ENCODE data around the gene CASS4.

The CASS4 gene

DNA sequence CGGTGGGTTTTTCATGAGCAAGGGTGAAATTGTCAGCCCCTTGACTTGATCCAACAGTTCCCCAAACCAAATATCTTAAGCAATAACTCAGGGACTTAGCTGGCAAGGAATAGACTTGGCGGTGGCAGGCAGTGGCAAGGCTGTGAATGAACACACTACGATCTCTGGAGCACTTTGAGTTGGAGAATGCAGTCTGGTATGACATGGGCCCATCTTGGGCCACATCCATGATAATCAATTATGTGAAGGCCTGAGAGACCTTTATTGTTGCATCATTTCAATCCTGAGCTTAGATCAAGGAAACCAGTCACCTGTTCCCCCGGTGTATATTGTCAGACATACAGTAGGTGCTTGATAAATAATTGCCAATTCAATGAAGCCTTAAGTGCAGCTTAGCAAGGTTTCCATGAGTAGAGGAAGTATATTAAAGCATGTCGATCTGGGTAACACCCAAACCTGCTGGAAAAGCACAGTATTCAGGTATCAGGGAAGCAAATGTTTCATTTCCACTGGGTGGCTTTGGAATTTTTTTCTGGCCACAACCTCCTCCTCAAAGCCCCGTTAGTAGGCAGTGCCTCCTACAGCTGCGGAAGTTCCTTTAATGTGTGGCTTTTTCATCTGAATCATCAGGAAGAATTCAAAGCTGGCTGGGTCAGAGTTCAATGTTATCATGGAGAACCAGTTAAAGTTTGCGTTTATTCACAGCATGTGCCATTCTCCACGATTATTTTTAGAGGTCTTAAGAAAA, 10.2 kb downstream of the CASS4 start:
- in situ Hi-C loops (cut with MboI; ENCODE audit: low sequenced_read_pairs) = no loop called here

DNA sequence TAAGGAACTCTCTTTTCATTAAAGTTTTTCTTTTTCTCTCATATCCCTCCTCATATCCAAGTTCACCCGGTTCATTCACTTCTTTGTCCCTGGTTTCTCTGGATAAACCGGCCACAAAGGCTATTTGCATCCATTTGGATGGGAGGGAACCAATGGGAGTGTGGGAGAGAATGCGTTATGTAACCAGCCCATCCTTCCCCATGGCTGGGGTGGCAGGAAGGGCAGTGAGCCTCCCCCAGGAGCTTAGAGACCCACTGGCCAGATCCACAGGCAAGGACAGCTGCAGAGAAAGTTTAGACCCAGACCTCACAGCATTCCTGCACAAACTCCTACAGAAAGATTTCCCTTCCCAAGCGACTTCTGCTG, 10.7 kb downstream of the CASS4 start:
- in situ Hi-C loops (cut with MboI; ENCODE audit: low sequenced_read_pairs) = no loop called here

DNA sequence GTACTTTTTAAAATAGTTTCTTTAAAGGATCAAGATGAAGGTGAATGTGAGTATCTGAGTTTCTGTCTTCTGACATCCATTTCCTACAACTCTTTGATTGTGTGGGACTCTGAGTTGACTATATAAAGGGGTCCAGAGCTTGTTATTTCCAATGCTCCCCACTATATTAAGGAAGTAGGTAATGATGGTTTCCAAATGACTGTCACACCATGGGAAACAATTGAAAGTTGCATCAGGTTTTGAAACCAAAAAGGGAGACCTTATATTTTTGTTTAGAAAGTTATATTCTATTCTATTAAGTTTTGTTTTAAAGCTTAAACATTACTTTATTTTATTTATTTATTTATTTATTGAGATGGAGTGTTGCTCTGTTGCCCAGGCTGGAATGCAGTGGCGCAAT, 11.2 kb downstream of the CASS4 start:
- in situ Hi-C loops (cut with MboI; ENCODE audit: low sequenced_read_pairs) = no loop called here

DNA sequence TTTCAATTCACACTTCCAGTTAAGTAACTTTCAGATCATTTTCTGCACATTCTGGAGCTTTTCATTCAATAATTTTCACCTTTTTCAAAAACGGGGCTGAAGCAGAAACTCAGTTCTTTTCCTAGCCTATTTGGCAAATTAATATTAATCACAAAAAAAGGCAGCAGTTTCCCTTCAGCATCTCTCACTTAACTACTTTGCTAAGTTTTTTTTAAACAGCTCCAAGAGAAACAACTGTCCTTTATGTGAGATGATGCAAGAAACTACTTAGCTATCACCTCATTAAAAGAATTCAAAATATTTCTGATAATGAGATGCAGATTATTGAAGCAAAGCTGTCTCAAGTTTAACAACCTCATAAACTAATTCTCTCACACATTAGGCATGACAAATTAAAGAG, 11.8 kb downstream of the CASS4 start:
- in situ Hi-C loops (cut with MboI; ENCODE audit: low sequenced_read_pairs) = no loop called here

DNA sequence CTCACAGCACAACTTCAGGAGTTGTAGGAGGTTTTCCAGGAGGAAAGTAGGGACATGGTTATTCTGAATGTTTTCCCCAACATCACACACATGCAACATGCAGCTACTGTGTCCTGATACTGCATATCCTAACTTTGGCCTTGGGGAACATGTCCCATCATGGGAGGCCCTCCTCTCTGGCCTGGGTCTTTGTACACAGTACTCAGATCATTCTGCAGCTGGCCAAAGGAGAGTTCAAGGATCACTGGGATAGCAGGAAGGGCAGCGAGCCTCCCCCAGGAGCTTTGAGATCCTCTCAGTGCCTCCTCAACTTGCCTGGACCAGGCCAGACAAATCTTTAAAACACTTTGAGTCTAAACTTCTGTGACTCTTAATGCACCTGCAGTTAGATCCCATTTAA, 12.9 kb downstream of the CASS4 start:
- in situ Hi-C loops (cut with MboI; ENCODE audit: low sequenced_read_pairs) = no loop called here

DNA sequence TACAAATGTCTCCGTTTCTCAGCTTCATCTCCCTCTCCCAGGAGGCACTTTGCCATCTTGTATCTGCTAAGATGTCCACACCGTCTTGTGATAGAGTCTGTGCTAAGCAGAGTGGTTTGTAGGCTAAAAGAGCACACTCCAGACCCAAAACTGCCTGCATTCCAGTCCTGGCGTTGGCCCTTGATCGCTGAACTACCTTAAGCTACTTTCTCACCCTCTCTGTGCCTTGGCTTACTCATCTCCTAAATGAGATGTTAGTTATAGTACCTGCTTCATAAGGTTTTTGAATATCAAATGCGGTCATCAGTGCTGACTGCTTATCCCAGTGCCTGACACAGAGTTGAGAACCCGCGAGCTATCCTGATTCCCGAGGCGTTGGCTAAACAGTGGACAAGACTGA, 14.0 kb downstream of the CASS4 start:
- in situ Hi-C loops (cut with MboI; ENCODE audit: low sequenced_read_pairs) = no loop called here

DNA sequence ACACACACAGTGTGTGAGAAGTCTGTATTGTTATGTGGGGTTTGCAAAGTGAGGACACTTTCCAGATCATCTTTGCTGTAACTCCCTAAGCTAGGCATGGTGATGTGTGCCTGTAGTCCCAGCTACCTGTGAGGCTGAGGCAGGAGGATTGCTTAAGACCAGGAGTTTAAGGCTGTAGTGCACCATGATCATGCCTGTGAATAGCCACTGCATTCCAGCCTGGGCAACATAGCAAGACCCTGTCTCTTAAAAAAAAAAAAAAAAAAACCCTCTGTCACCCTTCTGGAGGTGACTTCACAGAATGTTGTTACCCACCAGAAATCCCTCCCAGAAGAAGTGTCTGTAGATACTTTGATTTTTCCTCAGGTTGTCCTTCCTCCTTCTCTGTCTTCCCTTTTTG, 14.9 kb downstream of the CASS4 start:
- in situ Hi-C loops (cut with MboI; ENCODE audit: low sequenced_read_pairs) = no loop called here

DNA sequence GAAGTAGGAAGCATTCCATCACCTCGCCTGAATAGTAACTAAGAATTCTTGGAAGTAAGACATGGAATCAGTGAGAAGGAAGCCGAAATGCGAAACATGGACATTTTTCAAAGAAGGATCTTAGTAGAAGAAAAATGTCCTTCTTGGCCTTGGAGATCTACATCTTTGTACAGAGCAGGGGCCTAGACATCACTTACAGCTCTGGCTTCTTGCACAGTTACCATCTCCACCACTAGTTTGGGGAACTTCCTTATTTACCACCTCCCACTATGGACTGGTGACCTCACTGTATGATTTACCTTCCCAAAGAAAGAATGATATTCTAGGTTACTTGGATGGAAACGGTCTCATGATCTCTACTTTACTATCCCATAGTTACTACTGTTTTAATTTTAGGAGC, 15.7 kb downstream of the CASS4 start:
- in situ Hi-C loops (cut with MboI; ENCODE audit: low sequenced_read_pairs) = no loop called here

DNA sequence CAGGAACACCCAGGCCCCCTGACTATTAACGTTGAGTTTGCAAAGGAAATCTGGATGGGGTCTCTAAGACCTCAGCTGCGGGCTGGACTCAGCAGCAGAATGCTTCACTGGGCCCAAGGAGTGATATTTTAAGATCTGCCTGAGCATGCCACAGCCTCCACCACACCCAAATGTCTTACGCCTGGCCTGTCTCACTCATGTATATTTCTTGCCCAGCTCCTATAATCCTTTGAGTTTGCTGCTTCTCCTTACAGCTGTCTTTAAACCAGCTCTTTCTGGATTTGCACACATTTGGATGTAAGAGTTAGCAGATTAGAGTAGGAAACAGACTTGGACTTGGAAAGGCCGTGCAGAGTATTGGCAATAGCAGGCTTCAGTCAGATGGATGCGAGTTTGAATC, 16.4 kb downstream of the CASS4 start:
- in situ Hi-C loops (cut with MboI; ENCODE audit: low sequenced_read_pairs) = no loop called here

DNA sequence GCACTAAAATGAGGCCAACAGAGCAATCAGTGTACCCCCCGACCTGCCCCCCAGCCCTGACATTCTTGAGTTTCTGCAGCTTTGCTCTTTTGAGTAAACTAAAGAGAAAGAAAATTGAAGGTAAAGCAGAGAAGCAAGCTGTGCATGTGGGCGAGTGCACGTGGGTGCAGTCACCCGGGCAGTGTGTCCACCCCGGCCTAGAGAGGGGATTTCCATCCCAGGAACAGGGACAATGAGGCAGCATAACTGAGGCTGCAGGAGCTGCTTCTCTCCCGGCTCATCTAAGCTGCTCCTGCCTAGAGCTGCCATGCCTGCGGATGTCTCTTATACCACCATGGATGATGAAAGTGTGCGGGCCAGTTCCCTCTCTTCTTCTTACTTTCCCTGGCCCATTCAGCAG, 16.8 kb downstream of the CASS4 start:
- in situ Hi-C loops (cut with MboI; ENCODE audit: low sequenced_read_pairs) = no loop called here

DNA sequence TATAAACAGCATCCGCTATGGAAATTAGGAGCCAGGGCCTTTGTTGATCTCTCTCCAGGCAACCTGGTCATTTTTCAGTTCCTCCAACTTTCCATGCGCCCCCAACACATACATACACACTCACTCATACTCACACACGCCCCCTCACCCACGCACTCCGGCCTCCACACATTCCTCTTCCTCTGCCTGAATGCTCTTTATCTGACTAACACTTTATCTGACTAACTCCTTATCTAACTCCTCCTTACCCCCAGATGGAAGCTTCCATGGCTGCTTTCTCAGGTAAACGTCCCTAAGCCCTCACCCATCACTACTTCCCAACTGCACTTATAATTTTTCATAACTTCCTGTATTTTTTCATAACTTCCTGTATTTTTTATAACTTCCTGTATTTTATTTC, 17.4 kb downstream of the CASS4 start:
- in situ Hi-C loops (cut with MboI; ENCODE audit: low sequenced_read_pairs) = no loop called here

DNA sequence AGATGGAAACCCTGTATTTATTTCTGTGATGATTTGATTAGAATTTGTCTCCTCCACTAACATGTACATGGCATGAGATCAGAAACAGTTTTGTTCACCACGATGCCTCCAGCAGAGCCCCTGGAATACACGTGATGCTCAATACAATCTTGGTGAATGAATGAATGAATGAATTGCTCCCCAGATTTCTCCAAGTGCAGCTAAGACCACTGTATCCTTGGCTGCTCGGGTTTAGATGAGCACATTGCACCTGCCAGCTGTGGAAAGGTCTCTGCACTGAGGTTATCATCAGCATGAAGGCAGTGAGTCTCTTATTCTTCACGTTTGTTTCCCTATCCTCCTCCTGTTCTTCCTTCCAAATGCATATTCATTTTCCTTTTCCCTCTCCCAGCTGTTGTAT, 17.9 kb downstream of the CASS4 start:
- in situ Hi-C loops (cut with MboI; ENCODE audit: low sequenced_read_pairs) = no loop called here

DNA sequence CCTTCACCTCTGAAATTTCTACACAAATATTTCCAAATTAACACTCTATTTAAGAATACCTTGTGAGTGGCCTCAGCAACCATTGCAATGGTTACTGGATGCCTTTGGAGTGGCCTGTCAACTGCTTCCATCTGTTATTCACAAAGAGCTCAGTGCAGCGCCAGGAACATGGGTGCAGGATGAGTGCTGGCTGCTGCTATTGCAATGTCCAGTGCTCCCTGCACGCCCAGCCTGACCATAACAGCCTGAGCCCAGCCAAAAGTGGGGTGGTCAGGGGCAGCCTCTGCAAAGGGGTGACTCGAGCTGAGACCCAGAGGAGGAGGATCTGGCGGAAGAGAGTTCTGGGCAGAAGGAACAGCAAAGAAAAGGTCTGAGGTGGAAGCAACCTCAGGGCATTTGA, 18.4 kb downstream of the CASS4 start:
- in situ Hi-C loops (cut with MboI; ENCODE audit: low sequenced_read_pairs) = no loop called here

DNA sequence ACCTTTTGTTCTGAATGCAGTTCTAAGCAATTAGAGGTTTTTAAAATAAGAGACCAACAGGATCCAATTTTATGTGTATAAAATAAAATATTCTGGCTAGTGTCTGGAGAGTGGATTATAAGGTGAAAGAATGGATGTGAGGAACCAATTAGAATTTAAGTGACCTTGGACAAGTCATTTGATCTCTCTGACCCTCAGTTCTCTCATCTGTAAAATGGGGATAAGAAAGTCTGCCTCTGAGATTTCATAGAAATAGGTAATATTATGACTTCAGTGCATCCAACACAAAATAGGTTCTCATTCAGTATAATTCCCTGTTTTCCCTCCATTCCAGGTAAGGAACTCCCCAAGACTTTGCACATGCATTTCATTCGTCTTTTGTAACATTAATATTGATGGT, 18.9 kb downstream of the CASS4 start:
- in situ Hi-C loops (cut with MboI; ENCODE audit: low sequenced_read_pairs) = no loop called here

DNA sequence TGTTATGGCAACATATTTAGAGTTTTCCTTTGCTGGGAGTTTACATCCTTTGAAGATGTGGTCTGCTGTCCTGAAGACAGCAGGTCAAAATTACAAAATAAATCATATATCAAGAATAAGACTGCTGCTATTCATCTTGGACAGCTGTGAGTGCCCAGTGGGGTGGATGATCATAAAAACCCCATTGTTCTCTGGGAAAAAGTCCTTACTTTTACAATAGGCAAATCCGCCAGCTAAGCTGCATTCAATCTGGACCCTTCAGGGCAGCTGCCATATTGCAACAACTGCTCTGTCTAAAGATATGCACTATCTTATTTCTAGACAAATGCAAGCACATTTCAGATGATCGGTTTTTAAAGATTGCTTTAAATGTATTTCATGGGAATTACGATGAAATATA, 19.4 kb downstream of the CASS4 start:
- in situ Hi-C loops (cut with MboI; ENCODE audit: low sequenced_read_pairs) = no loop called here

DNA sequence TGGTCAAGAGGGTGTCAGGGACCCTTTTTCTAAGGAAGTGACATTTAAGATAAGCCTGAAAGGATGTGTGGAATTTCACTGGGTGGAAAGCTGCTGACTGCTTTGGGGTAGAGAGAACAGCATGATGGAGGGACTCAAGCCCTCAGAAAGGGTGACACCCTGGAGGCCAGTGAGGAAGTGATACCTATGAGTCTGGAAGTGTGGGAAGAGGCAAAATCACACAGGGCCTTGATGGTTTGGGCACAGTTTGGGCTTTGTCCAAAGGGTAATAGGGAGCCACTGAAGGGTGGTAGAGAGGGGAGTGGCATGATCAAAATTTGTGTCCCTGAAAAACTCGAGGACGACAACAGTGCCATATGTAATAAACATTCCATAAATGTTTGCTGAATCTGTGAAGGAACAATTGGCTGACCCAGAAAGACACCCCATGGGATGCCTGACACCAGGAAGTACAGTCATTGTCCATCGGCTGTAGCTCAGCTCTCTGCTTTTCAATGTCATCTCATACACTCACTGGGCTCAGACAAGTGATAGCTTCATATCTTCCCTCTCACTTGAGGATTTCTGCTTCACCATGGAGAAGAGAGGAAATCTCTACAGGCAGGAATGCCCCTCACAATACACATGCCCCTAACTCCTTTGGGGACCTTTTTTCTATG, 21.3 kb downstream of the CASS4 start:
- in situ Hi-C loops (cut with MboI; ENCODE audit: low sequenced_read_pairs) = no loop called here

DNA sequence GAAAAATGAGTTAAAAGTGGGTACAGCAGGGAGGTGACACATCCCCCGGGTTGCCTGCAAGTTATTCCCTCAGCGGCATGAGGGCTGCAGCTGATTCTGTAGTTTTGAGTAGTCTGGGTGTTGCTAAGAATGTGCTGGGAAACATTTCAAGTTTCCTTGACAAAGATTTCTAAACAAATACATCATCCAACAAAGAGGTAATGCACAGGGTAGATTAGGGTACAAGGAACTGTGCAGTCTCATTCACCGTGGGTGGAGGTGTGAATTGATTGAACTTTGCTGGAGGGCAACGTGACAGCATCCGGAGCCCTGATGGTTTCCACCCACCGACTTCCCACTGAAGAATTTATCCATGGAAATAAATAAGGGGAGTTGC, 21.8 kb downstream of the CASS4 start:
- in situ Hi-C loops (cut with MboI; ENCODE audit: low sequenced_read_pairs) = no loop called here

DNA sequence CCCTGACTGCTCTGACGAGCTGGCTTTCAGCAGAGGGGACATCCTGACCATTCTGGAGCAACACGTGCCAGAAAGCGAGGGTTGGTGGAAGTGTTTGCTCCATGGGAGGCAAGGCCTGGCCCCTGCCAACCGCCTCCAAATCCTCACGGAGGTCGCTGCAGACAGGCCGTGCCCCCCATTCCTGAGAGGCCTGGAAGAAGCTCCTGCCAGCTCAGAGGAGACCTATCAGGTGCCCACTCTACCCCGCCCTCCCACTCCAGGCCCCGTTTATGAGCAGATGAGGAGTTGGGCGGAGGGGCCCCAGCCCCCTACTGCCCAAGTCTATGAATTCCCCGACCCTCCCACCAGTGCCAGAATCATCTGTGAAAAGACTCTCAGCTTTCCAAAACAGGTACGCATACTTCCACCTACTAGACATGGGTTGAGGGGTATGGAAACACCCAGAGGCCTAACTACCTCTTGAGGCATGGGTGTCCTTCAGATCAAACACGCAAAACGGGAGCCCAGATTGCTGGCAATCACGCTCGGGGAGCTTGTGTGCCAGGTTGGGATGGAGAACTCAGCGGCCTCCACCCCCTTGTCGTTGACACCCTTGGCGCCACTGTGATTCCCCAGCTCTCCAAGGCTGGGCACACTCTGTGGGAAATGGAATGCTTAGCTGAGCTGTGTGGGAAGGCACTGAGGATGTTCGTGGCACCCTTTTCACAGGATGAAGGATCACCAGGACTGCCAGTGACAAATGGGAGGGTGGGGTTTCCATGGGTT, 25.3 kb downstream of the CASS4 start:
- in situ Hi-C loops (cut with MboI; ENCODE audit: low sequenced_read_pairs) = no loop called here

DNA sequence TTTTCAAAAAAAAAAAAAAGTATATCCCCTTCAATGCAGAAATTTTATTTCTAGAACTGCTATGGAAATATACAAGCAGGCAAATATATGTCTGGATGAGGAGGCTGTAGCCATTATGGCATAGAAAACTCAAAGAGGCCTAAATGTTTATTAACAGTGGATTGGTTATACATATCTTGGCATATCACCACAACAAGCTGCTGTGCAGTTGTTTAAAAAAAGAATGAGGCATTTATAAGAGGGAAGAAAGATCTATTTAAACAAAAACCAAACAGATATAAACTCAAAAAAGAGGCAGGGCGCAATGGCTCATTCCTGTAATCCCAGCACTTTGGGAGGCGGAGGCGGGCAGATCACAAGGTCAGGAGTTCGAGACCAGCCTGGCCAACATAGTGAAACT, 26.2 kb downstream of the CASS4 start:
- in situ Hi-C loops (cut with MboI; ENCODE audit: low sequenced_read_pairs) = no loop called here

DNA sequence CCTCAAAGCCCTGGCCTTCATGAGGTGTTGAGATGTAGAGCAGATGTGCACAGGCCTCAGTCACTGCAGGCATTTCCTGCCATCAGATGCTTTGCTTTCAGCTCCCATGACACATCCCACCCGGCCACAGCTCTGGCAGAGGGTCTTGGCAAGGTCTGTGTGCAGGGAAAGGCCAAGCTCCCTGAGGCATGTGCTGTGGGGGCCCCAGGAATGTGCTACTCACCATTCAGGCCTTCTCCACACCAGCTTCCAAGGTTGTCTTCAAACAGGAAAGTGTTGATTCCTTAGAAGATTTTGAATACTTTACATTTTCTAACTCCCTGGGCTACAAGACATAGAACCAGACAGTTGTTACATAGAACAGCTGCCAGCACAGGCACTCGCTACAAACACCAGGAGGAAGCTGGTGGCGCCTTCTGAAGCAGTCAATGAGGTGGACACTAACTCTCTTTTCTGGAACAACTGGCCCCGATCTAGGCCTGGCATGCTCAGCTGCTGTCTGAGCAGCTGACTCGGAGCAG, 27.8 kb downstream of the CASS4 start:
- in situ Hi-C loops (cut with MboI; ENCODE audit: low sequenced_read_pairs) = no loop called here

DNA sequence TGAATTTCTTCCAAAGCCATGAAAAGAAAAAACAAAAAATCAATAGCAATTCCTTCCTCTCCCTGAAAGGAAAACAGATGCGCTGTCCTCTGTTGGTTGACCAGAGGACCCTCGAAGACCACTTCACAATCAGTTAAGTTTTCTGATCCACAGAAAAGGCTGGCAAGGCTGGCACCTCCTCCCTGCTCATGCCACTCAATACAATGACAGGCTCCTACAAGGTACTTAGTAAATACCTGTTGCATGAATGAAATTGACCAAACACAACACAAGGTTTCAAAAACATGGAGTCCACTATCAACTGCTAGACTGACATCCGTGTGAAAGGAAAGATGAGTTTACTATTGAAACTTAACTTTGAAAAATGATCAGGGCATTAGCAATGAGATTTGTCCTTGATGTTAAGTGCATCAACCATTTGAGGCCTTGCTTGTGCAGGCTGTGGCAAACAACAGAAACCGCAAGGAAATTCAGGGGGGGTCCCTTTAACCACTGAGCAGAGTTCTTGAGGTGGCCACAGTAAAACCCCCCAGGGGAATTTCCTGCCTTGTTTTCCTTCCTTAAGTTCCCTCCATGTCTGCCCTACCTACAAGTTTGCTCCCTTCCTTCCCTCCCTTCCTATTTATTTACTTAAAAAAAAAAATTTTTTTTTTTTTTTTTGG, 28.4 kb downstream of the CASS4 start:
- in situ Hi-C loops (cut with MboI; ENCODE audit: low sequenced_read_pairs) = no loop called here

Data from HL-60/S4 (cell line).